Endothelial cell of umbilical vein (primary cell): ENCODE measurements around the gene SDC4.

Source experiments
- CTCF ChIP-seq, 2 donors: IDR thresholded peaks; 1 replicate in 1 of 2; 2 replicates in 1 of 2; pipeline ENCODE4 v1.5.1; 2011; ENCODE audit warnings: low read length in 2 of 2, mild to moderate bottlenecking in 2 of 2, moderate library complexity in 2 of 2, control low read depth in 1 of 2, inconsistent platforms in 1 of 2, low read depth in 1 of 2; ENCODE audit not compliant: insufficient read depth in 1 of 2; ENCODE audit errors: extremely low read depth in 1 of 2
- EZH2 ChIP-seq: IDR thresholded peaks from 2 replicates; pipeline ENCODE4 v1.6.1; 2012; ENCODE audit warnings: borderline replicate concordance, low read depth, mild to moderate bottlenecking, moderate library complexity, low read length, inconsistent platforms; ENCODE audit not compliant: severe bottlenecking
- FOS ChIP-seq: IDR thresholded peaks from 2 replicates; pipeline ENCODE4 v1.6.1; 2011; ENCODE audit warnings: mild to moderate bottlenecking, low read length, moderate library complexity, borderline replicate concordance; ENCODE audit not compliant: insufficient read depth
- GATA2 ChIP-seq: IDR thresholded peaks from 2 replicates; pipeline ENCODE4 v1.7.0; 2011; ENCODE audit warnings: low read depth, mild to moderate bottlenecking, moderate library complexity, mixed read lengths, low read length; ENCODE audit not compliant: insufficient read length, insufficient read depth
- JUN ChIP-seq: IDR thresholded peaks from 2 replicates; pipeline ENCODE4 v1.6.1; 2011; ENCODE audit warnings: borderline replicate concordance, low read depth; ENCODE audit not compliant: insufficient read length, insufficient read depth
- MYC ChIP-seq: IDR thresholded peaks from one replicate; pipeline ENCODE4 v1.6.1; 2011; ENCODE audit warnings: mild to moderate bottlenecking, low read depth, low read length
- POLR2A ChIP-seq: IDR thresholded peaks from 2 replicates; pipeline ENCODE4 v1.6.1; 2012; ENCODE audit warnings: low read depth, mild to moderate bottlenecking, control low read depth, low read length
- POLR2AphosphoS5 ChIP-seq: IDR thresholded peaks from 2 replicates; pipeline ENCODE4 v1.6.1; 2012; ENCODE audit warnings: low read depth, mild to moderate bottlenecking, control low read depth, low read length, moderate library complexity; ENCODE audit not compliant: insufficient read depth
- TF ChIP-seq, protein P1 (sequence below): IDR thresholded peaks from 2 replicates; pipeline ENCODE4 v1.6.1; 2011; ENCODE audit not compliant: insufficient read depth, insufficient read length

DNA sequence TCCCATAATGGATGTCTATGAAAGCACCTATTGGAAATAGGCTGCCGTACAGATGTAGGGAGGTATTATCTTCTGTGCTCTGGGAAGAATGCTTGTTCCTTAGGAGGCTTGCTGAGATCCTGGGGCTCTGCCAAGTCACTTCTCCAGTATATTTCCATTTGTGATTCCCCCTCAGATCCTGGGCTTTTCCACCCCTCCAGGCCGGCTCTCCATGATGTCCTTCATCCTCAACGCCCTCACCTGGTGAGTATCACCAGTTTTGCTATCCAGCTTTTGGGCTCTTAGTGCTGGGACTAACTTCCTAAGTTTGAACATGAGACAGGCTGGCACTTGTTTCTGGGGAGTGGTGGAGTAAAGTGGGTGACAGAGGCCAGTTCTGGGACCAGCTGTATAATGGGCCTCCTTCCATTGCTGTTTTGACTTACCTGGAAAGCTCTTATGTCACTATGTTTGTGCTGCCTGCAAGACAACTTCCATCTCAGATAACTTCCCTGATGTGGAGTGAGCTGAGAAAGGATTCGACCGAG lies 17.3 kb upstream of the SDC4 start:
- TF ChIP-seq CTCF (IDR thresholded peaks at IDR 0.05; ENCODE audit: extremely low read depth in 1 of 2, insufficient read depth in 1 of 2, low read depth in 1 of 2, low read length in 2 of 2) (no peak), GATA2 (no peak), POLR2A (no peak), EZH2 (no peak), POLR2AphosphoS5 (no peak), JUN (no peak), MYC (no peak), FOS (no peak)
- TF ChIP-seq, protein P1, sequence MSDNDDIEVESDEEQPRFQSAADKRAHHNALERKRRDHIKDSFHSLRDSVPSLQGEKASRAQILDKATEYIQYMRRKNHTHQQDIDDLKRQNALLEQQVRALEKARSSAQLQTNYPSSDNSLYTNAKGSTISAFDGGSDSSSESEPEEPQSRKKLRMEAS: no peak
